DMS53 treated with DMSO at 0.1 percent for 48 hours (cell line): ENCODE measurements around the gene CKMT2.

ENCODE experiments used
- DNase-seq: peaks from one replicate; lab custom pipeline; 2025; ENCODE audit not compliant: unreplicated experiment; lab: John Stamatoyannopoulos, UW

Gene CKMT2

GRCh38 chr5:81302596-81302995 lies 69.5 kb downstream of the CKMT2 start:
- no peak for DNase-seq

- no peak for DNase-seq
These were observed 70.4 kb downstream of the CKMT2 start for GRCh38 chr5:81303563-81303962.

- DNase-seq = no peak
These were observed 72.7 kb downstream of the CKMT2 start for GRCh38 chr5:81305785-81306184.

- DNase-seq = no peak
These were observed 75.7 kb downstream of the CKMT2 start for GRCh38 chr5:81308836-81309235.

GRCh38 chr5:81310402-81311063 lies 77.4 kb downstream of the CKMT2 start:
- no peak for DNase-seq

GRCh38 chr5:81313278-81313677 lies 80.2 kb downstream of the CKMT2 start:
- DNase-seq = no peak

GRCh38 chr5:81313686-81314085 lies 80.6 kb downstream of the CKMT2 start:
- DNase-seq = no peak

- DNase-seq = no peak
These were observed 81.5 kb downstream of the CKMT2 start for GRCh38 chr5:81314581-81314980.

- DNase-seq = no peak
These were observed 82.2 kb downstream of the CKMT2 start for GRCh38 chr5:81315336-81315735.

- DNase-seq = no peak
These were observed 82.7 kb downstream of the CKMT2 start for GRCh38 chr5:81315830-81316229.
